ENCODE data around the gene KLHL14.

Gene KLHL14

DNA sequence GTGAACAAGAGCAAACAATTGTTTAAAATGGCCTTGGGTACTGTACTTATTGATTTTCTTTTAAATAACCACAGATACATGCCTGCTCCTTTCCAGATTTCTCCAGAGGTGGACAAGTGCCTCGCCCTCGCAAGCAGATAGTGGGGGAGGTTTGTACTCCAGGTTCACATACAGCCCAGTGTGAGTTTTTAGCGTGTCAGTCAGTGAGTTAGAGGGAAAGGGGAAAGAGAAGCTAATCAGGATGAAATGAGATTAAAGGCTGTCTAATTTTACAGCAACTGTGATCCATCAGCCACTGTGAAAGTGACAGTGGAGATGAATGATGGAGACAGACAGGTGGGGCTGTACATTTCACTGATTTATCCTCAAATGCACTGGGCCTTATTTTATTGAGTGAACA lies 74.7 kb downstream of the KLHL14 start:
- TF ChIP-seq, protein P1, sequence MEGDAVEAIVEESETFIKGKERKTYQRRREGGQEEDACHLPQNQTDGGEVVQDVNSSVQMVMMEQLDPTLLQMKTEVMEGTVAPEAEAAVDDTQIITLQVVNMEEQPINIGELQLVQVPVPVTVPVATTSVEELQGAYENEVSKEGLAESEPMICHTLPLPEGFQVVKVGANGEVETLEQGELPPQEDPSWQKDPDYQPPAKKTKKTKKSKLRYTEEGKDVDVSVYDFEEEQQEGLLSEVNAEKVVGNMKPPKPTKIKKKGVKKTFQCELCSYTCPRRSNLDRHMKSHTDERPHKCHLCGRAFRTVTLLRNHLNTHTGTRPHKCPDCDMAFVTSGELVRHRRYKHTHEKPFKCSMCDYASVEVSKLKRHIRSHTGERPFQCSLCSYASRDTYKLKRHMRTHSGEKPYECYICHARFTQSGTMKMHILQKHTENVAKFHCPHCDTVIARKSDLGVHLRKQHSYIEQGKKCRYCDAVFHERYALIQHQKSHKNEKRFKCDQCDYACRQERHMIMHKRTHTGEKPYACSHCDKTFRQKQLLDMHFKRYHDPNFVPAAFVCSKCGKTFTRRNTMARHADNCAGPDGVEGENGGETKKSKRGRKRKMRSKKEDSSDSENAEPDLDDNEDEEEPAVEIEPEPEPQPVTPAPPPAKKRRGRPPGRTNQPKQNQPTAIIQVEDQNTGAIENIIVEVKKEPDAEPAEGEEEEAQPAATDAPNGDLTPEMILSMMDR (IDR thresholded peaks at IDR 0.05; ENCODE audit: low read depth, low read length), result no peak

DNA sequence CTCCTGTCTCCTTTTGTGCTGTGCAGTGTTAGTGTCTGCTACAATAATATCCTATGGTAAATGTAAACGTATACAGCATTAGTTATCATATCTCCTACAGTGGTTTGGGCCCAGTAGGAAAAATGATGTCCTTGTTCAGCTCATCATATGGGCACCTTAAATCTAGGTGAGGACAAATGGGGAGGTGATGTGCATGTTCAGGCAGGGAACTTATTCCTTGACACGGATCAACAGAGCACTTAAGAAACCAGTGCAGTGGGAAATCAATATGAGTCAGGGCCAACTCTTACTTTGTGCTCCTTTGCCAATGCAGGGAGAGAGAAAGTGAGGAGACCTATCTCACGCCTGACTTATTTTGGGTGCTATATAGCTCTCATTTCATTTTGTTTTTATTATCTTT lies 76.4 kb downstream of the KLHL14 start:
- TF ChIP-seq, protein P1 (IDR thresholded peaks at IDR 0.05; ENCODE audit: low read depth, low read length), result no peak
- DNase-seq (ENCODE audit: extremely low read depth, low read depth), result no peak

More for the DNA sequence above, 74.7 kb downstream of the KLHL14 start:
- no peak for DNase-seq (ENCODE audit: extremely low read depth, low read depth)

DNA sequence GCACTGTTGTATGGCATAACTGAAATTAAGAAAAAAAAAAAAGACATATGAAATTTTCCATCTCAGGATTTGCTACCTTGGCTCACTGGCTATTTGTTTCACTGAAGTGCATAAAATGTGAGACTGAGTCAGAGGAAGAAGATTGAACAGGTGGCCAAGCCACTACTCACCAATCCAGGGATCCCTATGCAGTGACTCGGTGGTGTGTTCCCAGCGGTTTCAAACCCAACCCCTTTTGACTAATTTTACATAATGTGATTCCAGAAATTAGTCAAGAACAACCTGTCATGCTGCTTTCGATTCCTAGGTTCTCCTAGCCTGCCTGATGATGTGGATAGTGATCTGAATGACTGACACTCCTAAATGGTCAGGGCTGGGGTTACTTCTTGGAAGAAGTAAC lies 77.3 kb downstream of the KLHL14 start:
- TF ChIP-seq, protein P1 (IDR thresholded peaks at IDR 0.05; ENCODE audit: low read depth, low read length), result no peak
- DNase-seq (ENCODE audit: extremely low read depth, low read depth), result no peak

DNA sequence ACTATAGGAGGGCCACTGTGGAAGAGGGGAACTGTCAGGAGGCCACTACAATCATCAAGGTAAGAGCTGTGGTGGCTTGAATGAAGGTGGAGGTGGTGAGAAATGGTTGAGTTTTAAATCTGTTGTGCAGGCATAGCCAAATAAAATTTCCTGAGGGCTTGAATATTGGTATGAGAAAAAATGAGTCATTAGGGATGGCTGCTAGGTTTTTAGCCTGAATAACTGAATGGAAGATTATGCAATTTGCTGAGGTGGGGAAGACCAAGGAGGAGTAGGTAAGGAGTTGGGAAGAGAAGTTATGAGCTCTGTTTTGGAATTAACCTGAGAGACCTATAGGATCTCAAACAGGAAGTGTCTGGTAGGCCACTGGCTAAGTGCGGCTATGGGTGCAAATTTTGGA lies 84.0 kb downstream of the KLHL14 start:
- no peak for DNase-seq (ENCODE audit: extremely low read depth, low read depth)
- TF ChIP-seq, protein P1 (IDR thresholded peaks at IDR 0.05; ENCODE audit: low read depth, low read length), result no peak

DNA sequence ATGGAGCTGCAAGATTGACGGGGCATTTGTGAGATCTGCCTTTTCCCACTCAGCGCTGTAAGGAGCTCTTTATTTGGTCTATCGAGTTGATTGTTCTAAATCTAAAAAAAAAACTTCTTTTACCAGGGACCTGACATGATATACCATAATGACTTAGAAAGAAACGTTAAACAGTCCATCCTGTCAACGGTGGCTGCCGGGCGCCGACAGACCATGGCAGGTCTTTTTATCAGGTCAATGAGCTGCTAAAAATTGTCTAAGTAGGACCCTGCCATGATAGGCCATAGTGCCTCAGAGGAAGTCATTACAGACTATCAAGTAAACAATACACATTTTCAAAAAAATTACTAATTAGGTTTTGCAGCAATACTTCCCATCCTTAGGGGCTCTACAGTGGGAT lies 87.9 kb downstream of the KLHL14 start:
- no peak for DNase-seq (ENCODE audit: extremely low read depth, low read depth)
- TF ChIP-seq, protein P1 (IDR thresholded peaks at IDR 0.05; ENCODE audit: low read depth, low read length), result no peak

DNA sequence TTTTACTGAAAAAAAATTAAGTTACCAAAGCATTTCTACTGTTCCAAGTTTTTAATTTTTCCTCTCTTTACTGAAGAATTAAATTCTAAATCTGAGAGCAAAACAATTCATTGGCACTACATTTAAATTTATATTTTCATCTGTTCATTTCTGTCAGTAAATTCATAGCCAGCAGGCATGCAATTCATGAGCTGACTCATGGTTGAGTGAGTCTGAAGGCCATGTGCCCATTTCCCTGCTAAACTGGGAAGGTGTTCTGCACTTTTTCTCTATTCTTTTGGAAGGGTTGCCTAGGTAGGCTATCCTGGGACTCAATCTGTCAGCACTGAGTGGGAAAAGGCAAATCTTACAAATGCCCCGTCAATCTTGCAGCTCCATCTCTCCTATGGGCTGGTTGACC lies 88.7 kb downstream of the KLHL14 start:
- TF ChIP-seq, protein P1 (IDR thresholded peaks at IDR 0.05; ENCODE audit: low read depth, low read length), result no peak
- DNase-seq (ENCODE audit: extremely low read depth, low read depth), result no peak

DNA sequence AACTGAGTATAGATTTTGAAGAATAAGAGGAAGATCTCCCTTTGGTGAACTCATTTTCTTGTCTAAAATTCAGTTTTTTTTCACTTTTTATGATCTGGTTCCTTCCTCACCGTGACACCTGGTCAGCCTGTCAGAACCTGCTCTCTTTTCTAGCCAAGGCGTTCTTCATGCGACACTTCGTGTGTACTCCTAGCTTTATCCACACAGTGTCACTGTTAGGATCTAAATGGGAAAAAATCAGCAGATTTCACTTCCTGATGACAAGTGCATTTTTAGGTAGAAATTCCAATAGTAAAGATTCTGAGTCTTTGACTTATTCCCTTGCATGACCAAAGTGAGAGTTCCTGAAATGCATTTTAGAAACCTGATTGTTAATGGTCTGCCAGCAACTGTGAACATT lies 89.8 kb downstream of the KLHL14 start:
- TF ChIP-seq, protein P1 (IDR thresholded peaks at IDR 0.05; ENCODE audit: low read depth, low read length), result no peak
- no peak for DNase-seq (ENCODE audit: extremely low read depth, low read depth)
